H1 (cell line): ENCODE results near the gene TOP2B. TPM values are rescaled to one million over a fixed set of nuclear protein-coding genes. Genes with fewer than 3 reads are reported as not detected.

ENCODE experiments used
- CTCF ChIA-PET: fragments of 300-600 bp; sonication (Branson Sonifier 250); formaldehyde crosslinking; loops from one replicate; lab custom pipeline; 2021; ENCODE audit not compliant: partially characterized antibody; lab: Charles Lee
- POLR2A ChIA-PET: fragments of 300-600 bp; sonication (Branson Sonifier 250); formaldehyde crosslinking; loops from one replicate; lab custom pipeline; 2021; ENCODE audit warnings: inconsistent platforms; ENCODE audit not compliant: partially characterized antibody; lab: Charles Lee
- DNase-seq, 2 experiments: peaks; one replicate each; pipeline versions ENCODE4 v3.0.0 to v3.0.0-alpha.2; 2010 to 2022; ENCODE audit warnings: low spot score in 2 of 2, low read depth in 1 of 2, mixed read lengths in 1 of 2
- FAIRE-seq: peaks from 2 replicates; lab custom pipeline; 2011; peaks lifted over from hg19 to GRCh38; lab: Jason Lieb, UNC
- H2AFZ ChIP-seq: 2 replicates; pipeline ENCODE4 v1.8.1; 2012; ENCODE audit warnings: low read length, inconsistent platforms
- H2AK5ac ChIP-seq: 2 replicates; pipeline ENCODE4 v1.6.1; 2013; ENCODE audit warnings: low read depth, low read length
- H2BK120ac ChIP-seq: replicated peaks from 2 replicates; pipeline ENCODE3; 2013; ENCODE audit warnings: low read depth, low read length, inconsistent platforms
- H2BK12ac ChIP-seq: 2 replicates; pipeline ENCODE4 v1.6.1; 2013; ENCODE audit warnings: low read depth, low read length
- H2BK15ac ChIP-seq: 2 replicates; pipeline ENCODE4 v1.6.1; 2013; ENCODE audit warnings: low read length
- H2BK20ac ChIP-seq: 2 replicates; pipeline ENCODE4 v1.6.1; 2013; ENCODE audit warnings: low read length
- H2BK5ac ChIP-seq: 2 replicates; pipeline ENCODE4 v1.6.1; 2013; ENCODE audit warnings: low read depth, low read length
- H3K14ac ChIP-seq: 2 replicates; pipeline ENCODE4 v1.6.1; 2013; ENCODE audit warnings: inconsistent platforms; ENCODE audit not compliant: insufficient read length
- H3K18ac ChIP-seq: 2 replicates; pipeline ENCODE4 v1.6.1; 2013; ENCODE audit warnings: low read length; ENCODE audit errors: extremely low read depth
- H3K23ac ChIP-seq: 2 replicates; pipeline ENCODE4 v1.6.1; 2013; ENCODE audit warnings: inconsistent platforms; ENCODE audit not compliant: insufficient read length
- H3K23me2 ChIP-seq: 2 replicates; pipeline ENCODE4 v1.6.1; 2013; ENCODE audit warnings: low read depth, low read length
- H3K27ac ChIP-seq: 2 replicates; pipeline ENCODE4 v1.6.1; 2011; ENCODE audit warnings: low read depth, low read length, inconsistent platforms
- H3K27me3 ChIP-seq, 4 experiments: replicated peaks in 1 of 4; 1 replicate in 1 of 4; 2 replicates in 3 of 4; pipeline versions ENCODE4 v1.6.1 to v1.8.1; 2011 to 2013; ENCODE audit warnings: low read length in 3 of 4, mild to moderate bottlenecking in 3 of 4, inconsistent platforms in 2 of 4, mixed read lengths in 2 of 4, moderate library complexity in 1 of 4; ENCODE audit not compliant: control insufficient read depth in 3 of 4, insufficient read depth in 3 of 4; ENCODE audit errors: extremely low read depth in 1 of 4
- H3K36me3 ChIP-seq, 4 experiments: 2 replicates each; pipeline versions ENCODE4 v1.6.1 to v1.8.1; 2011 to 2013; ENCODE audit warnings: mild to moderate bottlenecking in 4 of 4, low read length in 3 of 4, moderate library complexity in 2 of 4, control low read depth in 1 of 4, inconsistent platforms in 1 of 4; ENCODE audit not compliant: insufficient read depth in 4 of 4, control insufficient read depth in 2 of 4
- H3K4ac ChIP-seq: replicated peaks from 2 replicates; pipeline ENCODE3; 2013; ENCODE audit warnings: low read length, low read depth, mixed read lengths, inconsistent platforms; ENCODE audit not compliant: insufficient read length
- H3K4me1 ChIP-seq, 4 experiments: replicated peaks in 1 of 4; 1 replicate in 1 of 4; 2 replicates in 3 of 4; pipeline versions ENCODE4 v1.6.1 to v1.8.1; 2011 to 2013; ENCODE audit warnings: low read length in 3 of 4, inconsistent platforms in 2 of 4, mixed read lengths in 1 of 4; ENCODE audit not compliant: insufficient read depth in 4 of 4, control insufficient read depth in 3 of 4
- H3K4me2 ChIP-seq, 2 experiments: 2 replicates each; pipeline versions ENCODE4 v1.6.1 to v1.8.1; 2011 to 2013; ENCODE audit warnings: low read depth in 2 of 2, low read length in 2 of 2, control low read depth in 1 of 2, inconsistent platforms in 1 of 2, mild to moderate bottlenecking in 1 of 2; ENCODE audit not compliant: insufficient read depth in 1 of 2
- H3K4me3 ChIP-seq, 4 experiments: fragments of 200-600, 300-600 bp in 1 of 4; sonication (generic), shearing (Covaris generic), sonication (Bioruptor Twin) in 1 of 4; 2 replicates each; pipeline versions ENCODE4 v1.5.1 to v1.8.1; 2011 to 2016; ENCODE audit warnings: low read length in 4 of 4, low read depth in 3 of 4, control low read depth in 2 of 4, inconsistent platforms in 2 of 4, mild to moderate bottlenecking in 2 of 4, mixed read lengths in 1 of 4, moderate library complexity in 1 of 4; ENCODE audit not compliant: insufficient read depth in 2 of 4; ENCODE audit errors: extremely low read depth in 1 of 4
- H3K56ac ChIP-seq: replicated peaks from 2 replicates; pipeline ENCODE3; 2013; ENCODE audit warnings: low read depth, mild to moderate bottlenecking, mixed read lengths, low read length, inconsistent platforms; ENCODE audit not compliant: insufficient read length
- H3K79me1 ChIP-seq: 2 replicates; pipeline ENCODE4 v1.6.1; 2013; ENCODE audit warnings: low read depth, low read length, control low read depth
- H3K79me2 ChIP-seq, 2 experiments: 2 replicates each; pipeline versions ENCODE4 v1.6.1 to v1.8.1; 2012 to 2013; ENCODE audit warnings: low read length in 2 of 2, mild to moderate bottlenecking in 2 of 2, inconsistent platforms in 1 of 2; ENCODE audit not compliant: insufficient read depth in 2 of 2, control insufficient read depth in 1 of 2
- H3K9ac ChIP-seq, 4 experiments: replicated peaks in 1 of 4; 1 replicate in 1 of 4; 2 replicates in 3 of 4; pipeline versions ENCODE4 v1.6.1 to v1.8.1; 2011 to 2013; ENCODE audit warnings: low read depth in 3 of 4, low read length in 3 of 4, control low read depth in 2 of 4, mild to moderate bottlenecking in 2 of 4, moderate library complexity in 2 of 4, inconsistent platforms in 1 of 4; ENCODE audit errors: extremely low read depth in 1 of 4
- H3K9me3 ChIP-seq, 2 experiments: 2 replicates each; pipeline versions ENCODE4 v1.6.1 to v1.8.1; 2012 to 2013; ENCODE audit warnings: mild to moderate bottlenecking in 2 of 2, moderate library complexity in 2 of 2, control low read depth in 1 of 2, inconsistent platforms in 1 of 2, low read depth in 1 of 2, low read length in 1 of 2, mixed read lengths in 1 of 2; ENCODE audit not compliant: insufficient read depth in 2 of 2
- H4K20me1 ChIP-seq, 2 experiments: replicated peaks in 1 of 2; 2 replicates each; pipeline versions ENCODE3 to v1.8.1; 2011 to 2013; ENCODE audit warnings: inconsistent platforms in 2 of 2, low read length in 2 of 2, mild to moderate bottlenecking in 1 of 2; ENCODE audit not compliant: insufficient read depth in 2 of 2, control insufficient read depth in 1 of 2
- H4K5ac ChIP-seq: 2 replicates; pipeline ENCODE4 v1.6.1; 2013; ENCODE audit warnings: low read length, low read depth, mixed read lengths, inconsistent platforms; ENCODE audit not compliant: insufficient read length
- H4K8ac ChIP-seq: 2 replicates; pipeline ENCODE4 v1.8.0; 2013; ENCODE audit warnings: mild to moderate bottlenecking, moderate library complexity, low read length, inconsistent platforms; ENCODE audit not compliant: insufficient read depth; ENCODE audit errors: extremely low read depth
- H4K91ac ChIP-seq: replicated peaks from 2 replicates; pipeline ENCODE3; 2013; ENCODE audit warnings: low read length, mixed read lengths, inconsistent platforms; ENCODE audit not compliant: insufficient read length
- HDAC2 ChIP-seq, 2 experiments: fragments of 300-600 bp in 1 of 2; sonication (generic) in 1 of 2; IDR thresholded peaks; 2 replicates each; pipeline ENCODE4 v1.6.1; 2011 to 2012; ENCODE audit warnings: low read depth in 2 of 2, low read length in 2 of 2, mild to moderate bottlenecking in 2 of 2, moderate library complexity in 2 of 2, borderline replicate concordance in 1 of 2, inconsistent platforms in 1 of 2
- SRF ChIP-seq: IDR thresholded peaks from 2 replicates; pipeline ENCODE4 v1.6.1; 2011; ENCODE audit warnings: mild to moderate bottlenecking, low read depth, low read length, moderate library complexity
- WGBS, 2 experiments: shearing (Covaris generic) in 1 of 2; methylation state at CpG; one replicate each; pipeline versions ENCODE4 v1.1.6 to v1.1.7; 2013 to 2015; ENCODE audit warnings: low lambda C conversion rate in 2 of 2, mixed read lengths in 2 of 2, inconsistent platforms in 1 of 2, low coverage in 1 of 2, missing lambda C conversion rate in 1 of 2; ENCODE audit not compliant: insufficient replicate concordance in 2 of 2, insufficient coverage in 1 of 2, insufficient read length in 1 of 2; ENCODE audit errors: extremely low coverage in 1 of 2, missing lambda C conversion rate in 1 of 2; 5-methylcytosine and 5-hydroxymethylcytosine counted together
- polyA plus RNA-seq, 7 experiments: library from polyadenylated mRNA; depleted of rRNA in 3 of 7; stranded (reverse) in 5 of 7; unstranded in 2 of 7; fragments of >200 nt in 5 of 7; fragments of 200-250 nt in 2 of 7; gene quantifications; 1 replicate in 5 of 7; 2 replicates in 1 of 7; 4 replicates in 1 of 7; pipeline versions ENCODE4 v1.2.1 to v1.2.3, GENCODE V29; 2011 to 2013; ENCODE audit warnings: missing spikeins in 2 of 7, mixed read lengths in 2 of 7
- total RNA-seq: library from RNA; stranded (reverse); fragmentation: NEBNext Ultra II Directional; extraction: Animal tissue kit (Norgen Biotek cat#: 25700); gene quantifications from 2 replicates; pipeline ENCODE4 v1.2.1, GENCODE V29; 2021

TOP2B gene
- total and polyA plus RNA-seq, 2 of the 8 experiments (the other 6 are each of a cell fraction or from before 2014, with no cell fraction given): 34.9 to 206 TPM

DNA sequence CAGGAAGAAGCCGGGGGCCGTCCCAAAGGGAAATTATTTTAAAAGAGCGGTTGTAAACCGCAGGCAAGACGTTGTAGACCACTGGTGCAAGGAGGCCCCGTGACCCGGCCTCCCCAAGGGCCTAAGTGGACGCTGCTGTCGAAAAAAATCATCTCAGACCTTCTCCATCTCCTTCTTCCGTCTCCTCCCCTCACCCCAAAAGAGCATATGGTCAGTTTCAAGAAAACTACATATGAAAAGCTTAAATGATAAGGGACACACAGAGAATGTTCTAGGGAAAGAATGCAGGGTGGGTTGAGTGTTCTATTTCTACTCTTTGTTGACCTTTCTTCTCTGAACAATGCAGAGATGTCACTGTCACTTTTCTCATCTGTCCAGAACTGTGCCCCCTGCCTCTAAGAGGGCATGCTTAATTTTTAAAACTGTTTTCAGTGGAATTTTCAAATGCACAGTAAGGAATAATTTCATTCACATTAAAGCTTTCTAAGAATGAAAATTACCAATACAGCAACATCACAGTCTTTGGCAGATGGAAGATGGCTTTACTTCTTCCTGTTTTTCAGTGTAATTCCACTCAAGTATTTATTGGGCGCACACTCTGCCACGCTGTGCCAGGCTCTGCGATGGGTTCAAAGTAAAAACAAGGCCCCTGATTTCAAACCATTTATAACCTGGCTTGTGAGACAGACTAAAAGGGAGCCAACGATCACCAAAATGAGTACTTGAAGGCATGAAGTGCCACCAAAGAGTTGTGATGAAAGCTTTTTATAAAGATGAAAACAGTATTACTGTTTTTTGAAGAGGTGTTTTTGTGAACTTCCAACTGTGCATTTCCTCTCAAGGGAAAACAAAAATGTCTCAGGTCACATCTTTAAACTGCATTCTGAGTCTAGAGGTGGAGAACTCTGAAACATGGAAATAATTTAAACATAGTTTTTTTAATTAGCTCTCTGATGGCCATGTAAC lies 891 bp upstream of the TOP2B start:
- Histone ChIP-seq H2BK15ac (no peak overlapping the region), H3K14ac (no peak overlapping the region), H3K23me2 (peaks cover 7% of the 10 kb centered on the region; the same call in 1 of the 2 replicates), H2BK5ac (0 out of 2 replicates have a peak overlapping the region, but pooled peaks have one; percentile 20), H4K20me1 (peaks cover 6 to 10% of the 10 kb centered on the region in 2 experiments), H2BK12ac (no peak overlapping the region), H3K79me1 (0 out of 2 replicates have a peak, but pooled peaks cover 2% of the 10 kb centered on the region), H4K8ac (no peak overlapping the region), H3K9me3 (no peaks in the 10 kb centered on the region), H3K4me1 (peaks cover 0 to 11% (median 6%) of the 10 kb centered on the region in 4 experiments; a peak in 4 of 7 replicates), H3K27me3 (no peaks in the 10 kb centered on the region), H3K4me3 (peak overlapping the region; percentile 60 to 86 (median 77); a peak in 7 of 8 replicates), H3K56ac (no peak overlapping the region), H3K79me2 (peaks cover 14 to 31% of the 10 kb centered on the region in 2 experiments), H2BK120ac (no peak overlapping the region), H3K23ac (no peak overlapping the region), H2AFZ (peak overlapping the region; percentile 96), H3K36me3 (no peaks in the 10 kb centered on the region), H3K4ac (no peak overlapping the region), H3K18ac (peak overlapping the region; percentile 38; the same call in 1 of the 2 replicates), H2AK5ac (no peak overlapping the region), H4K5ac (no peak overlapping the region), H2BK20ac (no peak overlapping the region), H3K4me2 (peak overlapping the region; percentile 75 to 79), H4K91ac (no peak overlapping the region), H3K9ac (peak overlapping the region in 2 of 4 experiments; percentile 26 to 50; a peak in 4 of 7 replicates), H3K27ac (0 out of 2 replicates have a peak overlapping the region, but pooled peaks have one; percentile 22)
- DNase-seq (no peak), FAIRE-seq (no peak)
- WGBS, 2 experiments: 28% methylated on average over 14 of the region's 14 CpGs; no CpG with 5 or more reads in 1 of the 2 experiments
- CTCF ChIA-PET: interaction anchor here (0.6 to 2.4 kb wide), 4 partner anchors 13 to 103 kb away, joined by 3 to 14 read pairs (median 3); no protein-coding TSS in a partner anchor
- POLR2A ChIA-PET: interaction anchor here (1.3 kb wide), 1 partner anchor 11 kb away, joined by 5 read pairs; no protein-coding TSS in a partner anchor
- TF ChIP-seq HDAC2 (IDR thresholded peaks at IDR 0.05; ENCODE audit: borderline replicate concordance in 1 of 2, low read depth in 2 of 2, low read length in 2 of 2) (no peak), SRF (no peak)
